Measurements from ENCODE around the gene COG7.

COG7 gene

DNA sequence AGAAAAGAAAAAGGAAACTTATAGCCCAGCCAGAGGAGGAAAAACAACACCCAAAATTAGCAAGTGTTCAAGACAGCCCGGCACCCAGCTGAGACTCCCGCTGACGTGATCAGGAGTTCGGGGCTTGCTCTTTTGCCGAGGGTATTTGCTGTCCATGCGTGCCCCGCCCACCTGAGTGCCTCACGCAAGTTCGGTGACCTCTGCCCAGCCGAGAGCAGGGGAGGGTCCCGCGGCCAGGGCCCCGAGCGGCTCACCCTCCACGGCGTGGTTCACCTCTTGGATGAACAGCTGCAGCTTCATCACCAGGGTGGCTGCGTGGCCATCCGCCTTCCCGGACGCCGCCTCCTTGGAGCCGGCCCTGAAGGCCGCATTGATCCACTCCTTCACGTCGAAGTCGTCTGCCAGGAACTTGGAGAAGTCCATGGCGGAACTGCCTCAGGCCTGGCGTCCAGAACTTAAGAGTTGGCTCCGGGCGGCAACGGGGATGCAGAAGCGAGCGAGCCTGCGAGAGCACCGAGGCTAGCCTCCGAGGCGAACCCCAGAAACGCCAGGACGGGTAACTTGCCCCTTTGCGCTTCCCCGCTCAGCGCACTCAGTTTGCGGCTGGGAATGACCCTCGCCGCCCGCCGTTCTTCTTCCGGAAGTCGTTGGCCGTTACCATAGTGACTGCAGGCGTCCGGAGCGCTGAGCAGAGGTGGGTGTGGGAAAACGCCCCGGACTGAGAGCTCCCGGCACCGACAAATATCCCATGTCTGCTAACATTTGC is at the start of gene COG7:
TSS of gene COG7 (minus strand) at position 618 of the 766 bp plus-strand sequence. CDS start at position 423, 195 bp downstream.
- no peaks in the 10 kb centered on the region for H3K27me3 Mint-ChIP-seq

DNA sequence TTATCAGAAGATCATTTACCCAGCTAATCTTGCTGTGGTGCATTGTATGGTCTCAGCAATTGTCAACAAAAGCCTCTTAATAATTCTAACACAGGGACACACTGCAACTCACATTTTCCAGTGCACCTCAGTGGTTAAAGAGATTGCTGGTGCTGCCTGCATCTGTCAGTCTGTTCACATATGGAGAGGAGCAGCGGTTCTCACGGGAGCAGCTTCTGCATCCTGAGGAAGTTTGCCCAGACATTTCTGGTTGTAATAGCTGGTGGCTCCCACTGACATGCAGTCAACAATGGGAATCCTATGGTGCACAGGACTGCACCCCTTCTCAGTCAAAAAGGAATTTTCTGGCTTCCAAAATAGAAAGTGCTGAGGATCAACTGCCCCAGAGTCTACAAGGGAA is 49.5 kb upstream of the COG7 start:
- H3K4me3 Mint-ChIP-seq, result no peak overlapping the region
- H3K4me1 Mint-ChIP-seq (ENCODE audit: low read depth), result peaks cover 62% of the 10 kb centered on the region

More for the DNA sequence above, at the start of gene COG7:
- Mint-ChIP-seq H3K4me1 (ENCODE audit: low read depth) (peaks cover 30% of the 10 kb centered on the region), H3K4me3 (peak within 1 kb of the TSS; percentile 98), H3K27ac (peak within 1 kb of the TSS; percentile 87), H3K9me3 (ENCODE audit: low read depth) (no peaks in the 10 kb centered on the region), H3K36me3 (no peaks in the 10 kb centered on the region)

DNA sequence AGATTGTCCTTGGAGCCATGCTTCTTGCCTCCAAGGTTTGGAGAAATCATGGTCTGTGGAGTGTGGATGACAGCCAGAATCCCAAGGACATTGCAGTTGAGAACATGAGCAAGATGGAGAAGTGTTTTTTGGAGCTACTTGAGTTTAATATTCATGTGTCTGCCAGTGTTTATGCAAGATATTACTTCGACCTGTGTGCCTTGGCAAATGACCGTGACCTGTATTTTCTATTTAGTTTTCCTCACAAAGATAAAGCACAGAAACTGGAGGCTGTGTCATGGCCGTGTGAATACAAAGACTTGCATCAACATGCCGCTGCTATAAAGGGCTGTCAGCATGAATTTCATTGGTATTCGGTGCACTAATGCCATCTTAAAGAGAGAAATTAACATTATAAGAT is 48.3 kb upstream of the COG7 start:
- no peak overlapping the region for H3K4me3 Mint-ChIP-seq
- no peaks in the 10 kb centered on the region for H3K27me3 Mint-ChIP-seq
- H3K36me3 Mint-ChIP-seq, result no peaks in the 10 kb centered on the region
- H3K27ac Mint-ChIP-seq, result no peak overlapping the region
- no peaks in the 10 kb centered on the region for H3K9me3 Mint-ChIP-seq (ENCODE audit: low read depth)
- H3K4me1 Mint-ChIP-seq (ENCODE audit: low read depth), result peaks cover 60% of the 10 kb centered on the region

More for the DNA sequence above, 49.5 kb upstream of the COG7 start:
- Mint-ChIP-seq H3K36me3 (peaks cover 2% of the 10 kb centered on the region), H3K9me3 (ENCODE audit: low read depth) (no peaks in the 10 kb centered on the region), H3K27ac (peak overlapping the region; percentile 10), H3K27me3 (no peaks in the 10 kb centered on the region)

GRCh38 chr16:23500862-23501225 is 47.9 kb upstream of the COG7 start:
- no peak overlapping the region for H3K27ac Mint-ChIP-seq
- H3K9me3 Mint-ChIP-seq (ENCODE audit: low read depth), result no peaks in the 10 kb centered on the region
- no peak overlapping the region for H3K4me3 Mint-ChIP-seq
- no peaks in the 10 kb centered on the region for H3K36me3 Mint-ChIP-seq
- peaks cover 56% of the 10 kb centered on the region for H3K4me1 Mint-ChIP-seq (ENCODE audit: low read depth)
- no peaks in the 10 kb centered on the region for H3K27me3 Mint-ChIP-seq

GRCh38 chr16:23500212-23500861 is 47.3 kb upstream of the COG7 start:
- Mint-ChIP-seq H3K36me3 (no peaks in the 10 kb centered on the region), H3K4me3 (no peak overlapping the region), H3K27me3 (no peaks in the 10 kb centered on the region), H3K4me1 (ENCODE audit: low read depth) (peaks cover 52% of the 10 kb centered on the region), H3K9me3 (ENCODE audit: low read depth) (no peaks in the 10 kb centered on the region), H3K27ac (no peak overlapping the region)

- H3K27ac Mint-ChIP-seq, result no peak overlapping the region
- no peak overlapping the region for H3K4me3 Mint-ChIP-seq
- no peaks in the 10 kb centered on the region for H3K27me3 Mint-ChIP-seq
- peaks cover 47% of the 10 kb centered on the region for H3K4me1 Mint-ChIP-seq (ENCODE audit: low read depth)
- H3K9me3 Mint-ChIP-seq (ENCODE audit: low read depth), result no peaks in the 10 kb centered on the region
- no peaks in the 10 kb centered on the region for H3K36me3 Mint-ChIP-seq
Observed at GRCh38 chr16:23499801-23500200, 46.8 kb upstream of the COG7 start.

- Mint-ChIP-seq H3K9me3 (ENCODE audit: low read depth) (no peaks in the 10 kb centered on the region), H3K4me1 (ENCODE audit: low read depth) (peaks cover 37% of the 10 kb centered on the region), H3K36me3 (no peaks in the 10 kb centered on the region), H3K27ac (peak overlapping the region; percentile 5), H3K4me3 (no peak overlapping the region), H3K27me3 (no peaks in the 10 kb centered on the region)
Observed at GRCh38 chr16:23498863-23499262, 45.9 kb upstream of the COG7 start.

DNA sequence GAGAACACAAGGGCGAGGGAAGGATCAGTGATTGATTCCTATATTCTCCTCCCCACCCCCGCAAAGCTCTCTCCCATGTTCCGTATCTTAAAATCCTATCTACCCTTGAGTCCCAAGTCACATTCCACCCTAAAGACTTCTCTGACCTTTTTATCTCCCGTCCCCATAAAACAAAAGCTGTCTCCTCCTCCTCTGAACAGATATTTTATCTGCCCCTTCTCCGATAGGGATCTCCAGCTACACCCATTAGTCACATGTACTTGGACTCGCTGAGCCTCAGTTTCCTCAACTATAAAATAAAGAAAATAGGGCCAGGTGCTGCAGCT is 44.5 kb upstream of the COG7 start:
- Mint-ChIP-seq H3K9me3 (ENCODE audit: low read depth) (no peaks in the 10 kb centered on the region), H3K4me1 (ENCODE audit: low read depth) (peaks cover 31% of the 10 kb centered on the region), H3K4me3 (no peak overlapping the region), H3K36me3 (peaks cover 2% of the 10 kb centered on the region), H3K27me3 (no peaks in the 10 kb centered on the region), H3K27ac (peak overlapping the region; percentile 30)

DNA sequence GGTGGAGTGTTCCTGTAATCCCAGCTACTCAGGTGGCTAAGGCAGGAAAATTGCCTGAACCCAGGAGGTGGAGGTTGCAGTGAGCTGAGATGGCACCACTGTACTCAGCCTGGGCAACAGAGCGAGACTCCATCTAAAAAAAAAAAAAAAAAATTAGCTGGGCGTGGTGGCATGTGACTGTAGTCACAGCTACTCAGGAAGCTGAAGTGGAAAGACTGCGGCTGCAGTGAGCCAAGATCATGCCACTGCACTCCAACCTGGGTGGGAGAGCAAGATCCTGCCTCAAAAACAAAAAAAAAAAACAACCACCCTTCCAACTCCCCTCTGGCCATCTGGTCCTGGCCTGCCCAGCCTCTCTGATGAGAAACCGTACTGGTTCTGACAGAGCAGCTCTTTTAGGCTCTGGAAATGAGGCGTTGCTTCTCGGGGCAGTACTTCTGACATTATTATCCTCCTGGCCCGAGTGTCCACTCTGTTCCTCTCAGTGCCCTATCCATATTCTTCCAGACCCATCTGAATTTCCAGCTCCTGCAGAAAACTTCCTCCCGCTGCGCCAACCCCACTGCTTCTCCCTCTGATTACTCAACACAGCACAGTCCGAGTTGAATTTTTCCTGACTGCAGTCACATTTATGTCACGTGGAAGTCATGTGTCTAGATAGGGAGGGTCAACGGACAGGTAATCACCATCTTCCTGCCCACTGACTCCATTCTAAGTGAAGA is 44.0 kb upstream of the COG7 start:
- peaks cover 2% of the 10 kb centered on the region for H3K36me3 Mint-ChIP-seq
- H3K4me1 Mint-ChIP-seq (ENCODE audit: low read depth), result peaks cover 26% of the 10 kb centered on the region
- no peaks in the 10 kb centered on the region for H3K9me3 Mint-ChIP-seq (ENCODE audit: low read depth)
- H3K27me3 Mint-ChIP-seq, result no peaks in the 10 kb centered on the region
- H3K4me3 Mint-ChIP-seq, result no peak overlapping the region
- H3K27ac Mint-ChIP-seq, result peak overlapping the region; percentile 30

DNA sequence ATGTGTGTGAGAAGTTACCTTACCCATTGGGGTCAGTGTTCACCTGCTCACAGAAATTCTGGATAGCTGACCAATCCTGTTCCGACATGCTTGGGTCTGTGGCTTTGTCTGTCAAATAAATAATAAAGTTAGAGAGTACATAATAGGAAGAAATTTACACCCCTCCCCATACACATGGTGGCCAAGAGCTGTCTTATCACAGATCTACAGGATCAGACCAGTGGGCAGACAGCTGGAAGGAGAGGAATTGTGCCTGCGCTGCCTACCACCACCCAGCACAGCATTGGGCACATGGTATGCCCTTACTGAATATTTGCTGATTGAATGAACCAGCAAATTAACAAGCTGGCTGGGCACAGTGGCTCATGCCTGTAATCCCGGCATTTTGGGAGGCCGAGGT is 42.7 kb upstream of the COG7 start:
- H3K9me3 Mint-ChIP-seq (ENCODE audit: low read depth), result no peaks in the 10 kb centered on the region
- H3K27me3 Mint-ChIP-seq, result no peaks in the 10 kb centered on the region
- H3K36me3 Mint-ChIP-seq, result peaks cover 4% of the 10 kb centered on the region
- H3K4me1 Mint-ChIP-seq (ENCODE audit: low read depth), result peaks cover 19% of the 10 kb centered on the region
- no peak overlapping the region for H3K27ac Mint-ChIP-seq
- H3K4me3 Mint-ChIP-seq, result no peak overlapping the region

GRCh38 chr16:23494188-23494587 is 41.2 kb upstream of the COG7 start:
- peaks cover 18% of the 10 kb centered on the region for H3K4me1 Mint-ChIP-seq (ENCODE audit: low read depth)
- H3K27ac Mint-ChIP-seq, result no peak overlapping the region
- H3K27me3 Mint-ChIP-seq, result no peaks in the 10 kb centered on the region
- no peaks in the 10 kb centered on the region for H3K9me3 Mint-ChIP-seq (ENCODE audit: low read depth)
- no peak overlapping the region for H3K4me3 Mint-ChIP-seq
- peaks cover 4% of the 10 kb centered on the region for H3K36me3 Mint-ChIP-seq

DNA sequence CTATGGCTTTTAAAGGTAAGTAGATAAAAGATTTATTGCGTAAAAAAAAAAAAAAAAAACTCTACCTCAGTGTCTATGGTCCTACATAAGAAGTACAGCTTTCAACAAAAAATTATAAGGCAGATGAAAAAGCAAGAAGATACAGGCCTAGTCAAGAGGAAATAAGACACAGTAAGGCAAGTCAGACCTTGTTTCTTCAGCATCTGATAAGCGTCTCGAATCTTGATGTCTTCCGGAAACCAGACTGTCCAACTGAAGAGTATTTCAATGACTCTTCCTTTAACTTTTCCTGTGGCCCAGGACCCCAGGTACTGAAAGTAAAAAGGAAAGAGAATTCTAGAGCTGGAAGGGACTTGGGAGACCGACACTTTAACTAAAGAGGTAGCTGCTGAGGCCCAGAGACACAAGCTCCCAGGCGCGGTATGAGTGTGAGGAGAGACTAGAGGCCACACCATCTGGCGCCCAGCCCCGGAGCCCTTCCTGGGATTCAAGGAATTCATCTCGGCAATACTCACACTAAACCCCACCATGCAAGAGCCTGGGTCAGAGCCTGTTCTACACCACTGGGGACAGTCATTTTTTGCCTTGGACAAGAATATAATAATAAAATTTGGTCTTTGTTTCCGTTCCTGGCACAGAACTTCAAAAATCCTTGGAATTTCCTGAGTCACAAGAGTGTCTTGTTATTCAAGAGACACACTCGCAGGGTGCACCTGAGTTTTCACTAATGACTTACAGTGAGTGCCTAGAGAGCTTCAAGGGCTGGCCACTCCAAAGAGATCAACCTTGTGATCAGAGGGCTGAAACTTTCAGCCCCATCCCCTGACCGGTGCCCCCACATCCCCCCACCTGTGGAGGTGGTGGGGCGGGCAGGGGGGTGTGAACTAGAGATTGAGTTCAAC is 38.8 kb upstream of the COG7 start:
- Mint-ChIP-seq H3K4me1 (ENCODE audit: low read depth) (peaks cover 2% of the 10 kb centered on the region), H3K9me3 (ENCODE audit: low read depth) (no peaks in the 10 kb centered on the region), H3K4me3 (no peak overlapping the region), H3K36me3 (peaks cover 4% of the 10 kb centered on the region), H3K27ac (no peak overlapping the region), H3K27me3 (no peaks in the 10 kb centered on the region)

GRCh38 chr16:23486480-23486879 is 33.5 kb upstream of the COG7 start:
- Mint-ChIP-seq H3K4me1 (ENCODE audit: low read depth) (no peaks in the 10 kb centered on the region), H3K36me3 (peaks cover 3% of the 10 kb centered on the region), H3K27me3 (no peaks in the 10 kb centered on the region), H3K4me3 (no peak overlapping the region), H3K9me3 (ENCODE audit: low read depth) (no peaks in the 10 kb centered on the region), H3K27ac (no peak overlapping the region)

- peaks cover 2% of the 10 kb centered on the region for H3K36me3 Mint-ChIP-seq
- H3K4me1 Mint-ChIP-seq (ENCODE audit: low read depth), result no peaks in the 10 kb centered on the region
- H3K27ac Mint-ChIP-seq, result no peak overlapping the region
- no peaks in the 10 kb centered on the region for H3K9me3 Mint-ChIP-seq (ENCODE audit: low read depth)
- H3K27me3 Mint-ChIP-seq, result no peaks in the 10 kb centered on the region
- no peak overlapping the region for H3K4me3 Mint-ChIP-seq
Observed at GRCh38 chr16:23485841-23486240, 32.9 kb upstream of the COG7 start.

GRCh38 chr16:23485257-23485614 is 32.2 kb upstream of the COG7 start:
- Mint-ChIP-seq H3K36me3 (no peaks in the 10 kb centered on the region), H3K9me3 (ENCODE audit: low read depth) (no peaks in the 10 kb centered on the region), H3K27ac (no peak overlapping the region), H3K27me3 (no peaks in the 10 kb centered on the region), H3K4me3 (no peak overlapping the region), H3K4me1 (ENCODE audit: low read depth) (no peaks in the 10 kb centered on the region)

Data from activated naive CD8-positive, alpha-beta T cell (primary cell).